ENCODE results near the gene VWA3B. TPM values are rescaled to one million over a fixed set of nuclear protein-coding genes. Genes with fewer than 3 reads are reported as not detected.

Gene VWA3B
- polyA plus RNA-seq, 1 donor (not counting 4 experiments of a cell fraction or from before 2014, with no cell fraction given): not detected

- DNase-seq (ENCODE audit: low read depth, low spot score) (no peak), FAIRE-seq (no peak)
- H3K27me3 ChIP-seq (ENCODE audit: control insufficient read depth, extremely low read depth, insufficient read depth, low read length): no peaks in the 10 kb centered on the region
- no peak overlapping the region for H3K4me3 ChIP-seq (ENCODE audit: control insufficient read depth in 2 of 3, extremely low read depth in 1 of 3, insufficient read depth in 2 of 3, low read depth in 1 of 3, low read length in 3 of 3)
- H4K20me1 ChIP-seq (ENCODE audit: control insufficient read depth, extremely low read depth, insufficient read depth, low read length): no peaks in the 10 kb centered on the region
- H3K4me2 ChIP-seq (ENCODE audit: control insufficient read depth, extremely low read depth, insufficient read depth, low read depth, low read length): no peak overlapping the region
- dilution Hi-C loops (cut with MboI; ENCODE audit: extremely low pct_ligation_motif_present, low sequenced_read_pairs): no loop called here
- no peaks in the 10 kb centered on the region for H3K9me1 ChIP-seq (ENCODE audit: control insufficient read depth, extremely low read depth, insufficient read depth, low read length)
- H2AFZ ChIP-seq (ENCODE audit: control insufficient read depth, low read length): no peak overlapping the region
- H3K9me3 ChIP-seq (ENCODE audit: control insufficient read depth, low read depth, low read length): no peaks in the 10 kb centered on the region
- no peak overlapping the region for H3K9ac ChIP-seq (ENCODE audit: control insufficient read depth, extremely low read depth, insufficient read depth, low read length)
- H3K4me1 ChIP-seq (ENCODE audit: control insufficient read depth, extremely low read depth, insufficient read depth, low read length): no peaks in the 10 kb centered on the region
- TF ChIP-seq CTCF (optimal IDR thresholded peaks at IDR 0.05 in 1 of 3, IDR thresholded peaks at IDR 0.05 in 1 of 3, conservative IDR thresholded peaks at IDR 0.05 in 1 of 3; ENCODE audit: extremely low read depth in 1 of 3, insufficient read depth in 2 of 3, low read length in 3 of 3) (no peak), EZH2 (IDR thresholded peaks at IDR 0.05; ENCODE audit: low read length) (no peak)
- no peaks in the 10 kb centered on the region for H3K79me2 ChIP-seq (ENCODE audit: control insufficient read depth, insufficient read depth, low read length)
- H3K36me3 ChIP-seq (ENCODE audit: control insufficient read depth in 2 of 2, extremely low read depth in 1 of 2, insufficient read depth in 2 of 2, low read length in 2 of 2): no peaks in the 10 kb centered on the region
- H3K27ac ChIP-seq (ENCODE audit: control insufficient read depth, insufficient read depth, low read length): no peak overlapping the region
These were observed 147.8 kb downstream of the VWA3B start for GRCh38 chr2:98234776-98235175.

GRCh38 chr2:98236935-98237334 is 150.0 kb downstream of the VWA3B start:
- FAIRE-seq: no peak
- no peak overlapping the region for H3K9ac ChIP-seq (ENCODE audit: control insufficient read depth, extremely low read depth, insufficient read depth, low read length)
- dilution Hi-C loops (cut with MboI; ENCODE audit: extremely low pct_ligation_motif_present, low sequenced_read_pairs): no loop called here

More at GRCh38 chr2:98236935-98237334, 150.0 kb downstream of the VWA3B start:
- H3K27me3 ChIP-seq (ENCODE audit: control insufficient read depth, extremely low read depth, insufficient read depth, low read length): no peaks in the 10 kb centered on the region
- H3K4me3 ChIP-seq (ENCODE audit: control insufficient read depth in 2 of 3, extremely low read depth in 1 of 3, insufficient read depth in 2 of 3, low read depth in 1 of 3, low read length in 3 of 3): no peak overlapping the region
- H3K27ac ChIP-seq (ENCODE audit: control insufficient read depth, insufficient read depth, low read length): no peak overlapping the region
- no peak overlapping the region for H3K4me2 ChIP-seq (ENCODE audit: control insufficient read depth, extremely low read depth, insufficient read depth, low read depth, low read length)
- H3K36me3 ChIP-seq (ENCODE audit: control insufficient read depth in 2 of 2, extremely low read depth in 1 of 2, insufficient read depth in 2 of 2, low read length in 2 of 2): no peaks in the 10 kb centered on the region
- H3K9me1 ChIP-seq (ENCODE audit: control insufficient read depth, extremely low read depth, insufficient read depth, low read length): no peaks in the 10 kb centered on the region
- H3K4me1 ChIP-seq (ENCODE audit: control insufficient read depth, extremely low read depth, insufficient read depth, low read length): no peaks in the 10 kb centered on the region
- H3K79me2 ChIP-seq (ENCODE audit: control insufficient read depth, insufficient read depth, low read length): no peaks in the 10 kb centered on the region
- DNase-seq (ENCODE audit: low read depth, low spot score): no peak
- H2AFZ ChIP-seq (ENCODE audit: control insufficient read depth, low read length): no peak overlapping the region
- H3K9me3 ChIP-seq (ENCODE audit: control insufficient read depth, low read depth, low read length): no peaks in the 10 kb centered on the region
- H4K20me1 ChIP-seq (ENCODE audit: control insufficient read depth, extremely low read depth, insufficient read depth, low read length): no peaks in the 10 kb centered on the region
- no peak for TF ChIP-seq EZH2 (IDR thresholded peaks at IDR 0.05; ENCODE audit: low read length)
- no peak for TF ChIP-seq CTCF (optimal IDR thresholded peaks at IDR 0.05 in 1 of 3, IDR thresholded peaks at IDR 0.05 in 1 of 3, conservative IDR thresholded peaks at IDR 0.05 in 1 of 3; ENCODE audit: extremely low read depth in 1 of 3, insufficient read depth in 2 of 3, low read length in 3 of 3)

Measured in keratinocyte (primary cell).